ENCODE measurements around the gene MAP1LC3C. TPM values are rescaled to one million over a fixed set of nuclear protein-coding genes. Genes with fewer than 3 reads are reported as not detected.

The MAP1LC3C gene
- not detected for total RNA-seq

DNA sequence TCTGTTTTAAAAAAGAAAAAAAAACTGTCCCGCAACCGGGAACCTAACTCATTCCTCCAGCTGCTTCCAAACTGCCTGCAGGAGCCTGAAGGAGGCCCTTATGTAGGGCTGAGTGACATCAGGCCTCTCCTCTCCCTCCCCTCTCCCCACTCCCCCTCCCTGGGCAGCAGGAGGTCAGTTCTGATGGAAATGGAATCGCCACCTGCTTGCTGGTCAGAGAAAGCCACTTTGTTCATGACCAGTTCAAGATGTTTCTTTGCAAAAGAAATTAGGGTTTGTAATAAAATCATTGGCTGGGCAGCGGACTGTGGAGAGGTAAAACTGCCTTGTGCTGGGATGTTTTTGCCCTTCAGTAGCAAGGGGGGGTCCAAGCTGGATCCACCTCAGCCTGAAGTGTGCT, at the start of gene MAP1LC3C:
TSS of gene MAP1LC3C (minus strand) at position 73 of the 400 bp plus-strand sequence. CDS start 90 bp downstream, outside the sequence.
- Histone ChIP-seq H3K9ac (ENCODE audit: low read depth in 2 of 2, low read length in 2 of 2) (peak within 1 kb of the TSS in 1 of 2 donors; percentile 19), H3K9me3 (no peaks in the 10 kb centered on the region), H3K27ac (no peak within 1 kb of the TSS), H3K4me3 (no peak within 1 kb of the TSS), H3K27me3 (no peaks in the 10 kb centered on the region), H3K4me1 (no peaks in the 10 kb centered on the region), H3K36me3 (no peaks in the 10 kb centered on the region)
- intact Hi-C loops (cut with DNase I) = loop anchor here (5.0 to 10.0 kb wide), 2 partner anchors 152 to 384 kb away; partner anchors contain the start of gene EXO1
- no peak for DNase-seq
- TF ChIP-seq, protein P1, sequence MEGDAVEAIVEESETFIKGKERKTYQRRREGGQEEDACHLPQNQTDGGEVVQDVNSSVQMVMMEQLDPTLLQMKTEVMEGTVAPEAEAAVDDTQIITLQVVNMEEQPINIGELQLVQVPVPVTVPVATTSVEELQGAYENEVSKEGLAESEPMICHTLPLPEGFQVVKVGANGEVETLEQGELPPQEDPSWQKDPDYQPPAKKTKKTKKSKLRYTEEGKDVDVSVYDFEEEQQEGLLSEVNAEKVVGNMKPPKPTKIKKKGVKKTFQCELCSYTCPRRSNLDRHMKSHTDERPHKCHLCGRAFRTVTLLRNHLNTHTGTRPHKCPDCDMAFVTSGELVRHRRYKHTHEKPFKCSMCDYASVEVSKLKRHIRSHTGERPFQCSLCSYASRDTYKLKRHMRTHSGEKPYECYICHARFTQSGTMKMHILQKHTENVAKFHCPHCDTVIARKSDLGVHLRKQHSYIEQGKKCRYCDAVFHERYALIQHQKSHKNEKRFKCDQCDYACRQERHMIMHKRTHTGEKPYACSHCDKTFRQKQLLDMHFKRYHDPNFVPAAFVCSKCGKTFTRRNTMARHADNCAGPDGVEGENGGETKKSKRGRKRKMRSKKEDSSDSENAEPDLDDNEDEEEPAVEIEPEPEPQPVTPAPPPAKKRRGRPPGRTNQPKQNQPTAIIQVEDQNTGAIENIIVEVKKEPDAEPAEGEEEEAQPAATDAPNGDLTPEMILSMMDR (IDR thresholded peaks at IDR 0.05) = no peak

DNA sequence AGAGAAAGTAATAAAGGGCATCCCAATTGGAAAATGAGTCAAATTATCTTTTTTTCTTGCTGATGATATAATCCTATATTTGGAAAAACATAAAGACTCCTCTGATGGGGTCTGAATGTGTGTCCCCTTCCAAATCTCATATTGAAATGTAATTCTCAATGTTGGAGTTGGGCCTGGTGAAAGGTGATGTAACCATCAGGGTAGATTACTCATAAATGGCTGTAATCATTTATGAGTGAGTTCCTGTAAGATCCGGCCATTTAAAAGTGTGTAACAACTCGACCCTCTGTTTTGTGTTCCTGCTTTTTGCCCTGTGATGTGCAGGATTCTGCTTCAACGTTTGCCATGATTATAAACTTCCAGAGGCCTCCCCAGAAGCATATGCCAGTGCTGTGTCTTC, 44.3 kb upstream of the MAP1LC3C start:
- Histone ChIP-seq H3K27me3 (no peaks in the 10 kb centered on the region), H3K9me3 (no peaks in the 10 kb centered on the region), H3K36me3 (no peaks in the 10 kb centered on the region), H3K27ac (no peak overlapping the region), H3K4me1 (no peaks in the 10 kb centered on the region), H3K4me3 (no peak overlapping the region), H3K9ac (ENCODE audit: low read depth in 2 of 2, low read length in 2 of 2) (no peak overlapping the region)
- DNase-seq = no peak
- TF ChIP-seq, protein P1 (IDR thresholded peaks at IDR 0.05) = no peak
- intact Hi-C loops (cut with DNase I) = no loop called here

DNA sequence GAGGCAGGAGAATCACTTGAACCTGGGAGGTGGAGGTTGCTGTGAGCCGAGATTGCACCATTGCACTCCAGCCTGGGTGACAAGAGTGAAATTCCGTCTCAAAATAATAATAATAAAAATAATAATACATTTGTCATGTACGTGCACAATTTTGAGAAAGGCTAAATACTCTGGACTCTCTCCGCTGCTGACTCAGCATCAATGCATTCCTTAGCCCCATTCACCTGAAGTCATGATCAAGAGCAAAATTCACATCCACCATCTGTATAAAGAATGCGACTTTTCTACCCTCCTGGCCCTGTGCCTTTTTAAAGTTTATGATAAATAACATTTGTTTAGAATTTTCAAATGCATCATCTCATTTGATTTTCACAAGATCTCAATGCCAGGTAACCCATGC, 35.5 kb upstream of the MAP1LC3C start:
- DNase-seq = no peak
- TF ChIP-seq, protein P1 (IDR thresholded peaks at IDR 0.05) = no peak
- H3K9me3 ChIP-seq = no peaks in the 10 kb centered on the region
- H3K36me3 ChIP-seq = no peaks in the 10 kb centered on the region
- no peaks in the 10 kb centered on the region for H3K27me3 ChIP-seq
- H3K27ac ChIP-seq = no peak overlapping the region
- intact Hi-C loops (cut with DNase I) = no loop called here
- H3K9ac ChIP-seq (ENCODE audit: low read depth in 2 of 2, low read length in 2 of 2) = no peak overlapping the region
- H3K4me1 ChIP-seq = no peaks in the 10 kb centered on the region
- H3K4me3 ChIP-seq = no peak overlapping the region

DNA sequence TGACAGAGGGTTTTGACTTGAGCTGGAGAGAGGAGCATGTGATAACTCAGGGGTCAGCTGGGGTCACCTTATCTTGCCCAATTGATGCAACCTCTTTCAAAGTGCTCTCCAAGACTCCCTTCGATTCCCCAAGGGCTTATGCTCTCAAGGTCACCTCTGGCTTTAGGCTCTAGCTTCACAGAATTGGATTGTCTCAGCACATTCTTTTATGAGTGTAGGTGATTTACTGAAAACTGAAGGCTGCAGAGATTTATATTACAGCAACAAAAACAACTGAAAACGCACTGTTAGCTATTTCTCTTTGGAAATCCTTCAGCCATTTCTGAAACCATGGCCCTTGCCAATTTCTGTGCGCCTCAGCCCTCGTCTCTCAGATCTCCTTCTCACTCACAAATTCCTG, 34.5 kb upstream of the MAP1LC3C start:
- no peaks in the 10 kb centered on the region for H3K4me1 ChIP-seq

DNA sequence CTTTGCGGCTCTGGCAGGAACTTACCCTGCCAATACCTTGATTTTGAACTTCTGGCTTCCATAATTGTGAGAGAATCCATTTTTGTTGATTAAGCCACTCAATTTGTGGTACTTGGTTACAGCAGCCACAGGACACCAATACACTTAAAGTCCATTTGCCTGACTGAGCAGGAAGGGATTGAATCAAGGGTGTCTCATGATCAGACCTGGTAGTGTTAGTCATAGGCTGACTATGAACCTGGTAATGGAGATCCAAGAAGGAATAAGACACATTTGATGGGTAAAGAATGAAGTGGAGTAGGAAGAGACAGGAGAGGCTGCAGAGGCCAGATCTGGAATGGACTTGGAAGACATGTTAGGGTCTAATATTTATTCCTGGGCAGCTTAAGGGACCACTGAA, 31.2 kb upstream of the MAP1LC3C start:
- Histone ChIP-seq H3K4me1 (no peaks in the 10 kb centered on the region), H3K9me3 (no peaks in the 10 kb centered on the region), H3K27ac (no peak overlapping the region), H3K4me3 (no peak overlapping the region), H3K36me3 (no peaks in the 10 kb centered on the region), H3K27me3 (no peaks in the 10 kb centered on the region), H3K9ac (ENCODE audit: low read depth in 2 of 2, low read length in 2 of 2) (no peak overlapping the region)
- no peak for DNase-seq
- TF ChIP-seq, protein P1 (IDR thresholded peaks at IDR 0.05) = no peak
- intact Hi-C loops (cut with DNase I) = no loop called here

More for the DNA sequence above, 34.5 kb upstream of the MAP1LC3C start:
- no peak overlapping the region for H3K4me3 ChIP-seq
- no peaks in the 10 kb centered on the region for H3K36me3 ChIP-seq
- no peaks in the 10 kb centered on the region for H3K27me3 ChIP-seq
- H3K27ac ChIP-seq = no peak overlapping the region
- no peaks in the 10 kb centered on the region for H3K9me3 ChIP-seq
- TF ChIP-seq, protein P1 (IDR thresholded peaks at IDR 0.05) = no peak
- DNase-seq = no peak
- intact Hi-C loops (cut with DNase I) = no loop called here
- H3K9ac ChIP-seq (ENCODE audit: low read depth in 2 of 2, low read length in 2 of 2) = no peak overlapping the region

Measured in colonic mucosa (tissue), 4 donors.